ENCODE data around the gene ARHGEF4.

ARHGEF4 gene, protein sequence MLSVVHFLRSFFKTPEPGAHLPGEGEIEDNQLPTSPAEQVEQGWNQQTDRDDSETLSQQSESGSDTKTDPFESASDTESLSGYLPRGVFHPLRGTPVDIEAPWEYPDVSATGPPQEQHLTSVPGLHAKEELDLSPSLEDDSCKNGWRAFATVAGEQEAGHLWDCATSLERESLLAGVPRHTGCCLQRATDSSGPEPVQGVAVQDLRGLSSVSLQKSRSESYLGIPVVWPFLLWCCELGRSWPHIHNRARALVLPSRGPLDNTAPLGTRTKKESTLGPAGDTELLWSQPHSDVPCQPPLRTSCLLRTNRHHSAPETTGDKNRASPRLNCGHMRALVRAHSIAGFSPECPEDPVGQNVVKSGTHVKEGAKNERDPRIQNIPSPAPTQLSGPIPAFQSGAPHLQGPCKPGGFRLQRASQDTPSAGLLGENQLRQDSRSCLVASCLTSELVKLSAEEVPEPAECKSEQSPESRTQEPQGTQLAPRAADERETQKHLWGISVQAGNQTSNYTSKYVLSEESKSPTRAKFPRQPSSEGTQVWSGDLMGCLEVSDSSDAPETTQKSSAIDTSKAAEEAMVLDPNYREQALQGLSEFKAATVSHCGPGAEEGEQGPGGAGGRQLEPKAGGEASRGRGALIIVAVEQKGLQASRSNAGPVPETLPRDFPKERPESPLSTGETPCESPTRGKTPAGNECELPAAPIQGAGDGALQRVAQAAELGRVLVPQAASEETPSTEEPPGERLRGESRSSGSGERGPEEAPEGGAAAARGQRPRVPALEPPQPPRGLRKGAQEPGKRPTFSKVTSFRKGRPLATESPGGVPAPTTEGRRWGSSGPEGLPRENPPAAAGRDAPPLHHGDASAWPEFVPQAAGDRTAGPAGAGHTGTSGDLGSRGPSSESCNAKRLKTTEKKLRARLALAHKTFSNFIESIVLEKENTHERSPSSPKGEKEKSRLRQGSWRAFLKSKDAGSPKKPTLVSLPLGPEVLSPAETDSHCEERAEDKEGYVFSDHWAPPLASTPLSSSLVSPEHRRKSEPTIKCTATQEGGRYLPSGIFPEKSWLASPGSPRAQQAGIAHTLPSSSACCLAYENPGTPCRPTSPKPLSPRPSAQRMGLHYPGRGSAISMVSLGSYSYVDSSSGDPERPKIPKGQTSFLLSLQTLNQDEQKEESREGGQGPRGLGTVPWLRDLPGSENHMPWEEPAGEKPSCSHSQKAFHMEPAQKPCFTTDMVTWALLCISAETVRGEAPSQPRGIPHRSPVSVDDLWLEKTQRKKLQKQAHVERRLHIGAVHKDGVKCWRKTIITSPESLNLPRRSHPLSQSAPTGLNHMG (N-terminal part only)

DNA sequence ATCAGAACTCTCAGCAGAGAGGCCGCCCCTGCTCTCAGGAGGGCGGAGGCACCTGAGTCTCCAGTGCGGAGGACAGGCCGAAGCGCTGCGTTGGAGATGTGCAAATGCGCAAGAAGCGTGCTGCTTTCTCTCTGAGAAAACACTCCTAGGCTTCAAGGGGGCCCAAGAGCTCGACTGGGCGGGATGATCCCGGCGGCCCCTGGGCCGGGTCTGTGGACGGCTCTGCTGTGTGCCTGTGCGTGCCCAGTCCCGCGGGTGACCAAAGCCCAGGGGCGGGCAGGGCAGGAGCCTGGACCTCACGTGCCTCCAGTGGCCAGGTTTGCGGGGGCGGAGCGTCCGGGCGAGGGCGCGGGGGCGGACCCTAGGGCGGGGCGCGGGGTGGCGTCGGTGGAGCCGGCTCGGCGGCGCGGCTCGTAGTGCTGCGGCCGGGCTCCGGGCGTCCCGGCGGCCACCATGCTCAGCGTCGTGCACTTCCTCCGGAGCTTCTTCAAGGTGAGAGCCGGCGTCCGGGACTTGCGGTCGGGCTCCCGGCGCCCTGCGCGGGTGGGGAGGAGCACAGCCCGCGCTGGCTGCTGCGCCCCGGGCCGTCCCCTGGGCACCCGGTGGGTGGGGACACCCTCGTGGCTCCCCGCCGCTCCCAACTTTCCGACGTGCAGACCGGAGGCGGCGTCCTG is at the start of gene ARHGEF4:
TSS of gene ARHGEF4 (plus strand) at position 414 of the 674 bp plus-strand sequence. CDS start at position 454, 40 bp downstream.
- no peak for DNase-seq (ENCODE audit: low read depth in 1 of 2, low spot score in 1 of 2)

DNA sequence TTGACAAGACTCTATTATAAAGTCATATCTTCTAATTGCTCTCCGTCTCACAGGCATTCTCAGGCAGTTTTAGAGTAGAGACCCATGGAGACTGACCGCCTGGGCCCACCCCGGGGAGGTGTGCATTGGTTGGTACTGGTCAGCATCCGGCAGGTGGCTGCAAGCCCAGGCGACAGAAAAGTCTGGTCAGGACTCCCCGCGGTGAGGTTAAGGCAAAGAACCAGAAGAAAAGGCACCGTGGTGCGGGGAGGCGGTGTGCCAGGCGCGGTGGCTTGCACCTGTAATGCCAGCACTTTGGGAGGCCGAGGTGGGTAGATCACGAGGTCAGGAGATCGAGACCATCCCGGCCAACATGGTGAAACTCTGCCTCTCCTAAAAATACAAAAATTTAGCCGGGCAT is 48.9 kb upstream of the ARHGEF4 start:
- no peak for DNase-seq (ENCODE audit: low read depth in 1 of 2, low spot score in 1 of 2)

DNA sequence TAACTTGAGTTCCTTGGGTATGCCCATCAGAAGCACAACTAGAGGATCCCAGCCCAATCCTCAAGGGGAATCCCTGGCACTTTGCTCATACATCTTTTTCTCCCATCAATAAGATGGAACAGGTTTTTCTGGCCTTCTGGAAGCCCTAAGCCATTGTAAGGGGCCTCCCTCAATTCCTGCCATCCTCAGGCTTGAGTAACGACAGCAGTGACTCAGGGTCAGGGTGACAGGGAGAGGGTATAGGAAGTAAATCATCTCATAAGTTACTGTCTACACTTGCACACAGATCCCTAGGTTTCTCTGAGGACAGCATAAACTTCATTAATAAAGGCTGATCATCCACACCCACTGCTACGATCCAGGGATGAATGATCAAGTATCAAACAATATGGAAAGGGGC is 46.4 kb upstream of the ARHGEF4 start:
- no peak for DNase-seq (ENCODE audit: low read depth in 1 of 2, low spot score in 1 of 2)

DNA sequence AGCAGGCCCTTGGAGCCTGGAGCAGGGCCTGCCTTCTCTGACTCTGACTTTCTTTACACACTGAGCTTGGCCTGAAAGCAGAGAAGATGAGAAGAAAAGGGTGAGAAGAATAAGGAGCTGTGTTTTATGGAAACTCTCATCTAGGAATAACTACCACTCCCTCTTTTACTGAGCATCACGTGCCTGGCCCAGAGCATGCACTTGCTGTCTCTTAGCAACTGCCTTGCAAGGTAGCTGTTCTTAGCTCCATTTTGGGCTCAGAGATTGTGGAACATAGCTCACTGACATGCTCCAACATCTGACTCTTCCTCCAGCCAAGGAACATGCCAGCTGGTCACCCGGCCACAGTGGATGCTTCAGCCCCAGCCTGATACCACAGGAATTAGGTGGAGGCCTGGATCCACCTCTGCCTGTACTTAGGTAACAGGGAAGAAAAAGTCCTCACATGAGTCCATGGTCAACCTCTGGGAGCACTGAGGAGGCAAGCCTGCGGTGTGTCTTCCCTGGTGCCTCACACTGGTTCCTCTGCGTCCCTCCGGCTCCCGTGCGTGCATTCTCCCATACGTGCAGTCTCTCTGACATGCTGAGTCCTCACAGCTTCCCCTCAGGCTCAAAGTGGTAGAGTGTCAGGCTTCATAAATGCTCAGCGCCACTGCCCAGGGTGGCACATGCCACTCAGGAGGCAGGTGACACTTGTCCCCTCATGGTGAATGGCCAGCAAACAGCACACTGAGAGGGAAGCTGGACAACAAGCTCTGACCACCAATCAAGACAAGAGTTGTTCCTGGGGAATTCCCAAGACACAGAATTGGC is 45.7 kb upstream of the ARHGEF4 start:
- DNase-seq (ENCODE audit: low read depth in 1 of 2, low spot score in 1 of 2): no peak

DNA sequence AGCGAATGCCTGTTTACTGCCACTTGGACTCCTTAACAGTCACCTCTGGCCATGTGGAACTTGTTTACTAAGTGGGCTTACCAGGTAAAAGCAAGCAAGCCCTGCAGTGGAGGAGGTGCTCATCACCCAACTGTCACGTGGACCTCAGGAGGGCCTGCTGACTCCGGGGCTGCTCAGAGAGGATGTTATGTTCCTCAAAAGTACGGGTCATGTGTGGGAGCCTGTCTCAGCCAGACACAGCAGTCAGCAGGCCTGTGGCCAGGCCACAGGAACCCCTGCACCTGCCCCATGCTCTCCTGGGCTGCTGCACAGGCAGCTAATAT is 45.1 kb upstream of the ARHGEF4 start:
- no peak for DNase-seq (ENCODE audit: low read depth in 1 of 2, low spot score in 1 of 2)

DNA sequence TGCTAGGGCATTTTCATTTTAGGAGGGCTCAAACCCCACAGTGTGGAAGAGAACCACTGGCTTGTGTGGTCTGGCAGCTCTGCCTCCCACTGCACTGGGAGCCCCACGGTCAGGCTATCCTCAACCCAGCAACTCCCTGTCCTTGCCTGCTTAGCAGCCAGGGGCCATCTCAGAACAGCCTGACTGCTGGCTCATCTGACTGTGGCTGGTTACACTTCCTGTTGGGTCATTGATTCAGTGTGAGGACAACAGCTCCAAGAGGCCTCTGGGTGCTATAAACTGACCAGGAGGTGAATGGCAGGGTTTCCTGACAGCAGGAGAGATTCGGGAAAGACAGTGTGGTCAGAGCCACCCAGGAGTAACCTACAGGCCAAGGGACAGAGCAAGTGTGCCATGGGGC is 41.3 kb upstream of the ARHGEF4 start:
- DNase-seq (ENCODE audit: low read depth in 1 of 2, low spot score in 1 of 2): no peak

DNA sequence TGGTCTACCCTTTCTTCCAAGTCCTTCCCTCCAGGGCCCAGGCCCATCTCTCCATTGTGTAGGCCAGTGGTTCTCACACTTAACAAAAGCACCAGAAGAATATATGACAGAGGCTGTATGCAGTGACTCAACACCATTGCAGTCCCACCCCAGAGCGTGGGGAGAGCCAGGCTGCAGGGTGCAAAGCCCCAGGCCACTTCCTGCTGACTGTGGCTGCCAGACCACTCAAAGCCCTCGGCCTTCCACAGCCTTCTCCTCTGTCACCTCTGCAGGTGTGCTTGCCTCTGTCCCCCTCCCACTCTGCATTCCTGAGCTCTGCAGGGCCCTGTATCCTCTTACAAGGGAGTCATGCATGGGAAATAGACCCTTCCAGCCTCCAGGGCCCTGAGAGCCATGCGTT is 40.4 kb upstream of the ARHGEF4 start:
- DNase-seq (ENCODE audit: low read depth in 1 of 2, low spot score in 1 of 2): no peak

DNA sequence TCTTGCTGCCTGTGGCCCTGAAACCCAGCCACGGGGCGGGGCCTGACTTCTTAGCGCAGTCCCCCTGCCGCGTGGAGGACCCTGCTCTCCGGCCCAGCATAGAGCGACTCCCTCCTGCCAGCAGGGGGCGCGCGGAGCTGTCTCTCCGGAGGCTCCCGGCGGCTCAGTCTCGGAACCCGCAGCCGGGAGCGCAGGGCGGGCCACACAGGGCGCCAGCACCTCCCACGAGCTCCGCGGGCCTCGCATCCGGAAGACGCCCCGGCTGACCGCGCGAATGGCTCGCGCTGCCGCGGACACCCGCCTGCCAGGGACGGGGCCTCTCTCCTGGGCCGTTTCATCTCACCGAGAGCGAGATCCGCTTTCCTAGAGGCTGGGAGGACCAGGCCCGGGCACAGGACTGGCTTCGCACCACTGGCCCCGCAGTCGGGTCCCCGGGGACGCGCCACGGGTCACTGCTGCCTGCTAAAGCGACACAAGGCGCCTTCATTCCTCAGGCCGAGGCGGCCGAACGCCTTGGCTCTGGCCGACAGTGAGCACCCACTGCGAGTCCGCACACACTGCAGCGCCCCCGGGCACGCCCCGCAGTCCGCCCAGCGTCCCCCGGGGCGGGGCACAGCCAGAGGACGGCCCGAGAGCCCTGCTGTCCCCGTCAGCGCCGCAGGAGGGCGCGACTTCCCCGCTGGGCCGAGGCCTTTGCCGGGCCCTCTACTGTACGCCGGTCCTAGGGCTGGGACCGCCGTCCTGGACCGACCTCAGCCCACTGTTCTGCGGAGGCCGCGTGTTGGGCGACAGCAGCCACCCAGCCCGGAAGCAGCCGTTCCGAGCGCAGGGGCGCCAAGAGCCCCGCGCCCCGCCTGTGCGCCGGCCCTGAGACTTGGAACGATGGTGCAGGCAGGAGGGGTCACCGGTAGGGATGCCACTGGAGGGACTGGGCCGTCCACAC is 39.0 kb upstream of the ARHGEF4 start:
- DNase-seq (ENCODE audit: low read depth in 1 of 2, low spot score in 1 of 2): peak; percentile 88 to 93

DNA sequence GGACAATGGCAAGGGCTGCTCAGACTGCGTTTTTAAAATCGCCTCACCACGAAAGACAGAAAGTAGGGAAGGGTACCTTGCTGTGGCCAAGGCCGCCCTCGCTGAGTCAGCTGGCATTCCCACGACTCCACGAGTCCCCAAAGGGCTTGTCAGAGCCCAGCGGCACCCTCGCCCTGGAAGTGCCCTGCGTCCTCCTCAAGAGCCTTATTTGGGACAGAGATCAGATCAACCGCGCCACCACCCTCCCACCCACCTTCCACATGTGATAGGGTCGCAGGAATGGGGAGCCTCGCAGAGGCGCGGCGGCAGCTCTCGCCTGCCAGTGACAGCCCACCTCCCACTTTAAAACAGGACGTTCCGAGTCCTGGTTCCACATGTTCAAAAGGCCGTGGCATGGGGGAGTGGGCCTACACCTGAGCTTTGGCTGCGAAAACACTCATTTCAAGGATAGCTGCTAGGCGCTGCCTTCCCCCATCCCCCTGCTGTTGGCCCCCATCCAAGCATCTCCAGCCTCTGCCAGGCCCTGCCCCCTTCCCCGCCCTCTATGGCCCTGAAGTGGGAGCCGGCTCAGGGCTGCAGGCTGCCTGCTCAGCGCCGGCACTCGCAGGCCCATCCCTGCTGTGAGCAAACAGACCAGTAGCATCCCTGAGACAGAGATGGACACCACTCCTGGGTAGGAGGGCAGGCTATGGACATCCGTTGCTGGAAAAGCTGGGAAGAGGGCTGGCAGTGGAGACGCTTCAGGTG is 38.1 kb upstream of the ARHGEF4 start:
- no peak for DNase-seq (ENCODE audit: low read depth in 1 of 2, low spot score in 1 of 2)

DNA sequence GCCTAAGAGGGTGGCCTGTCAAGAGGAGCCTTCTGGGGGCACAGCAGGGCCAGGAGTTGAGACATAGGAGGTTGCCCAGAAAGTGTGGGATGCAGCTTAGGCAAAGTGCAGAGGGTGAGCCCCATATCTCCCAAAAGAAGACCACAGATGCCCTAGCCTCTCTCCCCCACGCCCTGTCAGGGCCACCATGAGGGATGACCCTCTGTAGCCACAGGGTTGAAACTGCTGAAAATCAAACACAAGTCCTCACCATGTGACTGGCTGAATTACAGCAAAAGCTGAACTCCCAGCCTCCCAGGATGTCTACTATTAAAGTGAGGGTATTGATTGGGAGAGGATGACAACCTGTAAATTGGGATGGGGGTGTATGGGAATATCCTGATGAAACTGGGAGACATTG is 37.4 kb upstream of the ARHGEF4 start:
- DNase-seq (ENCODE audit: low read depth in 1 of 2, low spot score in 1 of 2): no peak

DNA sequence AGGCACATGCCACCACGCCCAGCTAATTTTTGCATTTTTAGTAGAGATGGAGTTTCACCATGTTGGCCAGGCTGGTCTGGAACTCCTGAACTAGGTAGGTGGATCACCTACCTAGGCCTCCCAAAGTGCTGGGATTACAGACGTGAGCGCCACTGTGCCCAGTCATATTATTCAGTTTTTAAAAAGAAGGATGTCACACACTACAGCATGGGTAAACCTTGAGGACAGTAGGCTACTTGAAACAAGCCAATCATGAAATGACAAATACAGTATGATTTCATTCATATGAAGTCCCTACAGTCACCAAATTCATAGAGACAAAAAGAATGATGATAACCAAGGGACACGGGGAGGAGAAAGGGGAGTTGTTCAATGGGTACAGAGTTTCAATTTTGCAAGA is 31.1 kb upstream of the ARHGEF4 start:
- no peak for DNase-seq (ENCODE audit: low read depth in 1 of 2, low spot score in 1 of 2)

DNA sequence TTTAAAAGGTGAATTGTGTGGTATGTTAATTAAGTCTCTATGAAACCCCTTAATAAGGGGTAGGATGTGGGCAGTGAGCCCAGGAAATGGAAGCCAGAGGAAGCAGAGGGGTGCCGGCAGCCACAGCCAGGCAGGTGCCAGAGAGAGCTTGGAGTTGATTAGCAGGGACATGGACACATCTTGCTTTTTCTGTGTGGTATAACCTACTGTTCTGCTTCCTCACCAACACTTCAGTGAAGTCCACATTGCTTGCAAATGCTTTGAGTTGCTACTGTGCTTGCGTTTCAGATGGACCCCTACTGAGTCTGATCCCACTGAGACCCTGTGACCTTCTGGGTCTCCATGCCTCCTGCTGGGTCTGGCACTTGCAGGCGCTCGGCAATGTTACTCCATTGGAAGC is 30.3 kb upstream of the ARHGEF4 start:
- DNase-seq (ENCODE audit: low read depth in 1 of 2, low spot score in 1 of 2): no peak

DNA sequence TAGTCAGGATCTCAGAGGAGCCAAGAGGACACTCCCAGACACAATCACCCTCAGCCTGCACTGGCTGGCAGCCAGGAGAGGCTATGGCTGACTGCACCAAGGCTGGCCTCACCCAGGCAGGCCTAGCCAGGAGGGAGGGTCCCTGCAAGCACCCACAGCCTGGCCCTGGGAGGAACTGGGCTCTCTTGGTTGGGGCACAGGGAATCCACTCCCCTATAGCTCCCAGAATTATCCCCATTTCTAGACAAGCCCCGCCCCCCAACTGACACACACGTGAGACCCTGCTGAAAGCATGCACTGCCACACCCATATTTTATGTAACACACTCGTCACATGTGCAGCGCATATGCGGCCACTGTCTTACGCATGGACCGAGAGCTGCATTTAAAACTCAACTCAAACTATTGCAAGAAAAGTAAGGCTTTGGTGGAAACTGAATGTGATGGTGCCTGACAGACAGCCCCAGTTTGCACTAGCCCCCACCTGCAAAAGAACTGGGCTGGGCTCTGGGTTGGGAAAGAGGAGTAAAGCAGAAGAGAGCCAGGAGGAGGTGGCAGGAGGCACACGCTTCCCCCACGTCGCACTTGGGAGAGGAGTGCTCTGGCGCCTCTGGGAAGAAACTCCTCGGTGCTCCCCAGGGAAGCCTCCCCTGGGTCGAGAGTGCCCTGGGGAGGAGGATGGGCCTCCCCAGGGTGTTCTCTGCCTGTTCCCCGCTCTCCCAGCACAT is 28.9 kb upstream of the ARHGEF4 start:
- DNase-seq (ENCODE audit: low read depth in 1 of 2, low spot score in 1 of 2): no peak

DNA sequence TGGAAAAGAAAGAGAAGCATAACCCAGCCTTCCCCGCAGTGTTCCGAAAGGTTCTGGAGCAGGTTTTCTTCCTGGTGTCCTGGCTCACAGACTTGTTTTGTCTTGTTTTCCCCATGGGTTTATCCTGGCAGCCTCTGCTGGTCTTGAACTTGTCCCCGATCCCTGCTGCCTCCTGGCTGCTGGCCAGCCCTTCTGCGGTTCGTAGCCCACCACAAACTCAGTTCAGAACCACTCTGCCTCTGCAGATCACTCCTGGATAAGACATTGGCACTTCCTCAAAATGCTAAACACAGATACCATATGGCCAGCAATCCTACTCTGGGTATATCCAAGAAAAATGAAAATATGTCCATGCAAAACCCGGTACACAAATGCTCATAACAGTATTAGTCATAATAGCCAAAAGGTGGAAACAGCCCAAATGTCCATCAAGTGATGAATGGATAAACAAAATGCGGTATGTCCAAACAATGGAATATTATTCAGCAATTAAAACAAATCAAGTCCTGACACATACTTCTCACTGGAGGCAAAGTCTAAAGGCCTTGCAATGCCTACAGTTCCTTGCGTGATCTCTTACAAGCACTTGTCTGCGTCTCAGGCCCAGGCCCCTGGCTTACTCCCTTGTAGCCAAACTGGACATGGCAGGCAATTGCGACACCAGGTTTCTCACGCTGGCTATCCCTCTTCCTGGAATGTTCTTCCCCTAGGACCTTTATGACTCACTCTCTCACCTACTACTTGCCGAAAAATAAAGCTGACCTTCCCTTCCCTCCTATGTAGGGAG is 28.0 kb upstream of the ARHGEF4 start:
- no peak for DNase-seq (ENCODE audit: low read depth in 1 of 2, low spot score in 1 of 2)

DNA sequence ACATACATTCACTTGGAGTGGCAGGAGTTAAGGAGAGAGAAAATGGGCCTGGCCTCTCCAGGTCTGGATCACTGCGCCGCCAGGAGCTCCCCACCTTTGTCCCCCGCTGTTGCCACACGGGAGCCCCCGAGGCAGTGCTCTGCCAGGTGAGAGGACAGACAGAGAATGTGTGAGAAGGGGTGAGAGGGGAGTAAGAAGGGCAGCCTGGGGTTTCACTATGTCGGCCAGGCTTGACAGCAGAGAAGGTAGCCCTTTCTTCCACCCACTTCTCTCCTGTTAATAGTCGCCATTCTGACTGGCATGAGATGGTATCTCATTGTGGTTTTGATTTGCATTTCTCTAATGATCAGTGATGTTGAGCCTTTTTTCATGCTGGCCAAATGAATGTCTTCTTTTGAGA is 26.2 kb upstream of the ARHGEF4 start:
- DNase-seq (ENCODE audit: low read depth in 1 of 2, low spot score in 1 of 2): no peak

DNA sequence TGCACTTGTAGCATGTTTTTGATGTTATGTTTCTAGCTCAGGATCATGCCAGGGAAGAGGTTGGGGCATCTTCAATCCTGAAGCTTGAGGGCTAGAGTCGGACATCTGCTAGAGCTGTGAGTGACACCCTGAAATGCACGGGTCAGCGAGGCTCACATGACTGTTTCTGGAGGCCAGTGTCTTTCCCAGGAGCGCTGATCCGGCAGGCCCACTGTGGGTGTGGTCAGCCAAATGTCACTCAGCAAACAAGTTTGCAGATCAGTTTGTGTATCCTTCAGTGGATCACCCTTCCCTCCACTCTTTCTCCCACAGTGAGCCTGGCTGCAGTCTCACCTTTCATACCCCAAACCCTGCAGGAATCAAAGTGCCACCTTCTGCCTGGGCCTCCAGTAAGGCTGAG is 23.0 kb upstream of the ARHGEF4 start:
- no peak for DNase-seq (ENCODE audit: low read depth in 1 of 2, low spot score in 1 of 2)

Measured in activated CD4-positive, alpha-beta T cell treated with anti-CD3 and anti-CD28 coated beads, Interleukin-2, amount 50 U/mL, for 24 hours (primary cell).